GM18870 (cell line): ENCODE results near the gene PGR.

ENCODE experiments used
- ATAC-seq: cut with Tn5 transposase; IDR thresholded peaks from one replicate; pipeline ENCODE4 v1.9.1; 2021; ENCODE audit warnings: moderate library complexity; ENCODE audit not compliant: unreplicated experiment

The PGR gene

GRCh38 chr11:101083335-101083734, 46.3 kb downstream of the PGR start:
- ATAC-seq, result no peak

GRCh38 chr11:101082813-101083212, 46.8 kb downstream of the PGR start:
- ATAC-seq, result no peak

GRCh38 chr11:101063706-101064105, 65.9 kb downstream of the PGR start:
- ATAC-seq, result no peak

GRCh38 chr11:101061606-101062005, 68.0 kb downstream of the PGR start:
- no peak for ATAC-seq

- no peak for ATAC-seq
Observed at GRCh38 chr11:101059331-101059730, 70.3 kb downstream of the PGR start.

- no peak for ATAC-seq
Observed at GRCh38 chr11:101053492-101053891, 76.1 kb downstream of the PGR start.

GRCh38 chr11:101051677-101052076, 77.9 kb downstream of the PGR start:
- ATAC-seq, result no peak

- no peak for ATAC-seq
Observed at GRCh38 chr11:101049813-101050212, 79.8 kb downstream of the PGR start.

- no peak for ATAC-seq
Observed at GRCh38 chr11:101049123-101049522, 80.5 kb downstream of the PGR start.

- ATAC-seq, result no peak
Observed at GRCh38 chr11:101048479-101048878, 81.1 kb downstream of the PGR start.

- ATAC-seq, result no peak
Observed at GRCh38 chr11:101046947-101047346, 82.7 kb downstream of the PGR start.

GRCh38 chr11:101045415-101045814, 84.2 kb downstream of the PGR start:
- ATAC-seq, result no peak

- no peak for ATAC-seq
Observed at GRCh38 chr11:101043940-101044339, 85.7 kb downstream of the PGR start.

- ATAC-seq, result no peak
Observed at GRCh38 chr11:101035872-101036271, 93.7 kb downstream of the PGR start.

GRCh38 chr11:101034076-101034475, 95.5 kb downstream of the PGR start:
- ATAC-seq, result no peak

GRCh38 chr11:101032991-101033390, 96.6 kb downstream of the PGR start:
- ATAC-seq, result no peak

- ATAC-seq, result no peak
Observed at GRCh38 chr11:101031713-101032112, 97.9 kb downstream of the PGR start.

GRCh38 chr11:101030692-101031091, 98.9 kb downstream of the PGR start:
- ATAC-seq, result peak; percentile 59

- ATAC-seq, result no peak
Observed at GRCh38 chr11:101030015-101030414, 99.6 kb downstream of the PGR start.

- no peak for ATAC-seq
Observed at GRCh38 chr11:101028644-101029043, 101.0 kb downstream of the PGR start.

- no peak for ATAC-seq
Observed at GRCh38 chr11:101022256-101022655, 107.4 kb downstream of the PGR start.

GRCh38 chr11:101019870-101020269, 109.7 kb downstream of the PGR start:
- ATAC-seq, result no peak

- ATAC-seq, result no peak
Observed at GRCh38 chr11:101014600-101015285, 114.9 kb downstream of the PGR start.
